ENCODE data around the gene TREML4. TPM values are rescaled to one million over a fixed set of nuclear protein-coding genes. Genes with fewer than 3 reads are reported as not detected.

Gene TREML4
- total and polyA plus RNA-seq, 9 of the 15 experiments (the other 6 are each of a cell fraction or from before 2014, with no cell fraction given), result not detected

- TF ChIP-seq, protein P1, sequence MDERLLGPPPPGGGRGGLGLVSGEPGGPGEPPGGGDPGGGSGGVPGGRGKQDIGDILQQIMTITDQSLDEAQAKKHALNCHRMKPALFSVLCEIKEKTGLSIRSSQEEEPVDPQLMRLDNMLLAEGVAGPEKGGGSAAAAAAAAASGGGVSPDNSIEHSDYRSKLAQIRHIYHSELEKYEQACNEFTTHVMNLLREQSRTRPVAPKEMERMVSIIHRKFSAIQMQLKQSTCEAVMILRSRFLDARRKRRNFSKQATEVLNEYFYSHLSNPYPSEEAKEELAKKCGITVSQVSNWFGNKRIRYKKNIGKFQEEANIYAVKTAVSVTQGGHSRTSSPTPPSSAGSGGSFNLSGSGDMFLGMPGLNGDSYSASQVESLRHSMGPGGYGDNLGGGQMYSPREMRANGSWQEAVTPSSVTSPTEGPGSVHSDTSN (CRISPR knock-in tag; IDR thresholded peaks at IDR 0.05; ENCODE audit: low read depth), result no peak
- TF ChIP-seq, protein P1 (tag; conservative IDR thresholded peaks at IDR 0.05; ENCODE audit: low read depth), result 0 out of 2 replicates have a peak, but pooled peaks have one; percentile 30
- TF ChIP-seq, protein P2, sequence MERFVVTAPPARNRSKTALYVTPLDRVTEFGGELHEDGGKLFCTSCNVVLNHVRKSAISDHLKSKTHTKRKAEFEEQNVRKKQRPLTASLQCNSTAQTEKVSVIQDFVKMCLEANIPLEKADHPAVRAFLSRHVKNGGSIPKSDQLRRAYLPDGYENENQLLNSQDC (CRISPR knock-in tag; IDR thresholded peaks at IDR 0.05), result no peak
- Histone ChIP-seq H3K4me3 (no peak overlapping the region), H3K9me3 (replicated peaks; ENCODE audit: control insufficient read depth, insufficient read depth, low read depth, low read length) (no peaks in the 10 kb centered on the region), H3K27me3 (ENCODE audit: control insufficient read depth in 2 of 2, insufficient read depth in 2 of 2, low read length in 2 of 2) (peaks cover 10 to 56% of the 10 kb centered on the region in 2 experiments), H3K4me1 (replicated peaks in 1 of 2; ENCODE audit: control insufficient read depth in 2 of 2, insufficient read depth in 2 of 2, low read length in 2 of 2) (no peaks in the 10 kb centered on the region; a peak in 2 of 5 replicates), H3K79me2 (ENCODE audit: control insufficient read depth, insufficient read depth, low read length) (no peaks in the 10 kb centered on the region), H3K9ac (ENCODE audit: insufficient read depth in 1 of 2, low read depth in 2 of 2, low read length in 2 of 2) (no peak overlapping the region), H3K27ac (ENCODE audit: extremely low read depth, low read depth, low read length) (no peak overlapping the region), H2AFZ (ENCODE audit: low read depth, low read length) (no peak overlapping the region), H3K4me2 (ENCODE audit: insufficient read depth, low read length) (no peak overlapping the region), H3K9me1 (ENCODE audit: control insufficient read depth, insufficient read depth, low read length) (no peaks in the 10 kb centered on the region), H3K36me3 (ENCODE audit: control insufficient read depth, insufficient read depth, low read length) (no peaks in the 10 kb centered on the region), H4K20me1 (replicated peaks; ENCODE audit: control insufficient read depth, insufficient read depth, low read length) (no peaks in the 10 kb centered on the region)
- no peak for ATAC-seq
- BruUV-seq (replicated peaks), result no TSS peak
- FAIRE-seq, result no peak
- 6% methylated on average over 3 of the region's 3 CpGs for WGBS (ENCODE audit: insufficient coverage, low coverage, missing lambda C conversion rate)
- in situ Hi-C loops (cut with MboI) (no loop called here), intact Hi-C loops (cut with micrococcal nuclease) (no loop called here)
- POLR2A ChIA-PET, result no interaction called here
- CTCF ChIA-PET (ENCODE audit: low intra/inter-chr PET ratio), result no interaction called here
- DNase-seq (ENCODE audit: extremely low read depth in 1 of 4, low spot score in 3 of 4), result no peak
Measured at GRCh38 chr6:41226752-41227151, 1.4 kb upstream of the TREML4 start.
